GM21515 (cell line): ENCODE data around the gene CEP192.
"Not testable (repeated sequence)": the region's sequence is repeated elsewhere in the genome, so short reads cannot be mapped to it uniquely, and the experiment has no call there.

Experiments
- ATAC-seq: cut with Tn5 transposase; IDR thresholded peaks from one replicate; pipeline ENCODE4 v1.9.1; 2021; ENCODE audit not compliant: unreplicated experiment

Gene CEP192, protein sequence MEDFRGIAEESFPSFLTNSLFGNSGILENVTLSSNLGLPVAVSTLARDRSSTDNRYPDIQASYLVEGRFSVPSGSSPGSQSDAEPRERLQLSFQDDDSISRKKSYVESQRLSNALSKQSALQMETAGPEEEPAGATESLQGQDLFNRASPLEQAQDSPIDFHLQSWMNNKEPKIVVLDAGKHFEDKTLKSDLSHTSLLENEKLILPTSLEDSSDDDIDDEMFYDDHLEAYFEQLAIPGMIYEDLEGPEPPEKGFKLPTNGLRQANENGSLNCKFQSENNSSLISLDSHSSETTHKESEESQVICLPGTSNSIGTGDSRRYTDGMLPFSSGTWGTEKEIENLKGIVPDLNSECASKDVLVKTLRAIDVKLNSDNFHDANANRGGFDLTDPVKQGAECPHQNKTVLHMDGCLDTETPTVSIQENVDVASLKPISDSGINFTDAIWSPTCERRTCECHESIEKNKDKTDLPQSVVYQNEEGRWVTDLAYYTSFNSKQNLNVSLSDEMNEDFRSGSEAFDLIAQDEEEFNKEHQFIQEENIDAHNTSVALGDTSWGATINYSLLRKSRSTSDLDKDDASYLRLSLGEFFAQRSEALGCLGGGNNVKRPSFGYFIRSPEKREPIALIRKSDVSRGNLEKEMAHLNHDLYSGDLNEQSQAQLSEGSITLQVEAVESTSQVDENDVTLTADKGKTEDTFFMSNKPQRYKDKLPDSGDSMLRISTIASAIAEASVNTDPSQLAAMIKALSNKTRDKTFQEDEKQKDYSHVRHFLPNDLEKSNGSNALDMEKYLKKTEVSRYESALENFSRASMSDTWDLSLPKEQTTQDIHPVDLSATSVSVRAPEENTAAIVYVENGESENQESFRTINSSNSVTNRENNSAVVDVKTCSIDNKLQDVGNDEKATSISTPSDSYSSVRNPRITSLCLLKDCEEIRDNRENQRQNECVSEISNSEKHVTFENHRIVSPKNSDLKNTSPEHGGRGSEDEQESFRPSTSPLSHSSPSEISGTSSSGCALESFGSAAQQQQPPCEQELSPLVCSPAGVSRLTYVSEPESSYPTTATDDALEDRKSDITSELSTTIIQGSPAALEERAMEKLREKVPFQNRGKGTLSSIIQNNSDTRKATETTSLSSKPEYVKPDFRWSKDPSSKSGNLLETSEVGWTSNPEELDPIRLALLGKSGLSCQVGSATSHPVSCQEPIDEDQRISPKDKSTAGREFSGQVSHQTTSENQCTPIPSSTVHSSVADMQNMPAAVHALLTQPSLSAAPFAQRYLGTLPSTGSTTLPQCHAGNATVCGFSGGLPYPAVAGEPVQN (N-terminal part only)

DNA sequence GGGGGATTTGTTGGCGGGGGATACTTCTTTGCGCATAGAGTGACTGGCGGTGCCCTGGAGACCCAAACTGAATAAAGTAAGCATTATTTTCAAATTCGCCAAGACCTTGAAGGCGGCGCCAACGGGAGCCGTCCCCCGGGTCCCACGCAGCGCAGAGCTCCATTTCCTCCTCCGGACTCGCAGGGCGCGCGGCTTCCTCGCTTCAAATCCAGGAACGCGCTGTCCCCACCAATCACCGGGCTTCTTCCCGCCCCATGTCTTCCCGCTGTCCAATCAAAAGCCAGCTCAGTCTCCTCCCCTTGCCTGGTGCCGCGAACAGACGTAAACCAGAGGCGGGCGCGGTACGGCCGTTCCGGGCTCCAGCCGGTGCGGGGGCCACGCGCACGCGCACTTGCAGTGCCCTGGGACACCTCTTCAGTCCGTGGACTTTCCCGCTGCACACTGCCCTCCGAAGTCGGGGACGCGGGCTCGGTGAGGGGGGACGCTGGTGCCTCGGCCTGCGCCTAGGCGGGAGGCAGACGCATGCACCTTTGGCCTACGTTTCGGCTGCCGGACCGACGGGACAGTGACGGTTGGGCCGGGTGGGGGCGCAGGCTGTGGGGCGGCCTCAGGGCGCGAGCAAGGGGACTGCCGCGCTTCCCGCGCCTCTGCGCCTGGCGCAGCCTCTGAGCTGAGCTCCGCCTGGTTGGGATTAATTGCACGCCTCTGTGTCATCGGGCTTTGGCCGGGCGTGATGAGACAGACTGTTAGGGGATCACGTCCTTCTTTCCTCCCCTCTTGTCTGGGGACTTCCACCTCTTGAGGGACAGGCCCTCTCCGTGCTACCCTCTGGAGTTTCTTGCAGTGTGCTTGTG, at the start of gene CEP192:
TSS of gene CEP192 (plus strand) at position 396 of the 854 bp plus-strand sequence. CDS start 8,063 bp downstream, outside the sequence.
- peak; percentile 89 for ATAC-seq

DNA sequence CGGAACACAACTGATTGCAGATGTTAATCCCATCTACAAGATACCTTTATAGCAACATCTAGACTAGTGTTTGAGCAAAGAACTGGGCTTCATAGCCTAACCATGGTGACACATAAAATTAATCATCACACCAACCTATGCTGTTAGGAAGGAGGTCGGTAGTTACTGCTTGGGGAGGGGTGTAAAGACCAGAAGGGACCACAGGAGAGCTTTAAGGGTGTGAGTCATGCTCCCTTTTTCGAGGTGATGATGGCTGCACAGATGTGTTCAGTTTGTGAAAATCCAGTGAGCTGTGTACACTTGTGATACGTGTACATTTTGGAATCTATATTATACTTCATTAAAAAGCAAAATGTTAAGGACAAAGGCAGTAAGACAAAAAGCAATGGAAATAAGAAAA, 47.9 kb upstream of the CEP192 start:
- ATAC-seq: no peak

DNA sequence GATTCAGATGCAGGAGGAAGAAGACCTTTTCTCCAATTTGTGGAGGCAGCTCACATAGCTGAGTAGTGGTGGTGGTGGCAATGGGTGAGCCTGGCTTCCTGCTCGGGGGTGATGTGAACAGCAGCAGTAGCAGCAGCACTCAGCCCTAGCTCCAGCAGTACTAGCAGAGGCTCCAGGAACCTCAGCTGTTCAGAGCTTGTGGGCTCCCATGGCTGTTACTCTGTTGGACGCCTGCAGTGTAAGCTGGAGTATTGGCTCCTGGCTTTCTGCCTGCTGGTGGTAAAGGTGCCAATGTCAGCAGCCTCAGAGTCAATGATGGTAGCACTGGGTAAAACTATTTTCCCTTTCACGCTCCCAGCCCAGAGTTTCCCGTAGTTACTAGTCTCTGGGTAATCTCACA, 46.5 kb upstream of the CEP192 start:
- no peak for ATAC-seq

DNA sequence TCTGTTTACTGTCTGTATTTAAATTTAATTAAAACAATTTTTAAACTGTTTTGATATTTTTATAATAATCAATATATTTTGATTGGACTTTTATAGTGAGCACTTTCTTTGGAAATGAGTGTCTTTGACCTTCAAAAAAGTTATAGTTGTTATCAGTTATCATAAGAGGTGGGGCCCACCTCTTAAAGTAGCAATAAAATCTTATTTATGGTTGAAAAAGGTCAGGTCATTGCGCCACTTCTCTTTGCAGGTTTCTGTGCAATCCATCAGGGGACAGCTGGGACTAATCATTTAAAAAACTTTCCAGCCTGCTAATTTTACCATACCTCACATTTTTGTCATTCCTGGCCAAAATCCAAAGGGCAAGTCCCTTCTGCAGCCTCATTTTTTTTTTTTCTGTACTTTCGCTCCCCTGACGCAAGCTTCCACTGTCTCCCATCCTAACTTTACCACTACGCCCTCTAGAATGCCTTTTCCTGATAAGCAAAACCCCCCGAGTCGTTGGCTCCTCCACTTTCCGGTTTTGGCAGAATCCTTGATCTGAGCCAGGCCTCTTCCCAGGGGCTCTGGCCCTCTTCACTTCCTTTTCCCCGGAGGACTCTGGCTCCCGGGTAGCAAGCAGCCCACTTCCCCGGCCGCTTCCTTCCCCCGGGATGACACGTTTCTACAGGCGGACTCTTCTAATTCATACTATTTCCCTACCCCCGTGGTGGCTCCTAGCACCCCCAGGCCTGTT, 44.4 kb upstream of the CEP192 start:
- ATAC-seq: no peak

DNA sequence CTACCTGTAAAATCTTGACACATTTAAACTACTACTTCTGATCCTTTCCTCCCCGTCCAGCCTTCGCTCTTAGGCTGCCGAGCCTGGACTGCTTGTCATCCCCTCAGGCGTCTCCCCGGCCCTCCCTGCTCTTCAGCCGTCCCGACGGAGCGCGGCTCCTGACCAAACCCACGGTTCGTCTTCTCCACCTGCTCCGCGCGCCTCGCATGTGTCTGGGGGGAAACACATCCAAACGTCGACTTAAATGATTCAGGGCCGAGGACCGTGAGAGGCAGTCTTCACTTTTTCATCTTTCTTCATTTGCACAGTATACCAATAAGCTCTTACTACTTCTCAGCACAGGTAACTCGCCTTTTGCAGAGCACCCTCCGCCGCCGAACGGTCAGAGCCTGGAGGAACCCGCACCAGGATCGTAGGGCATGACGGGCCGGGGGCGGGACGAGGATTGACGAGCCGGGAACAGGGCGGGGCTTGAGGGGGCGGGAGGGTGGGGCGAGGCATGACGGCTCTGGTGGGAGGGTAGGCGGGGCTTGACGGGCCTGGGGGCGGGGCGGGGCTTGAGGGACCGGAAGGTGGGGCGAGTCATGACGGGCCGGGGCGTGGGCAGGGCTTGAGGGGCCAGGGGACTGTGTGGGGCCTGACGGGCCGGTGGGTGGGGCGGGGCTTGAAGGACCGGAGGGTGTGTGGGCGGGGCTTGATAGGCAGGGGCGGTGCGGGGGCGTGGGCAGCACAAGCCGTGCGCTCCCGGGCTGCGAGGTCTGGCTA, 43.7 kb upstream of the CEP192 start, which contains the start of gene SEH1L:
TSS of gene SEH1L (plus strand) at position 727 of the 765 bp plus-strand sequence. CDS start 111 bp downstream, outside the sequence.
- peak; percentile 76 for ATAC-seq

DNA sequence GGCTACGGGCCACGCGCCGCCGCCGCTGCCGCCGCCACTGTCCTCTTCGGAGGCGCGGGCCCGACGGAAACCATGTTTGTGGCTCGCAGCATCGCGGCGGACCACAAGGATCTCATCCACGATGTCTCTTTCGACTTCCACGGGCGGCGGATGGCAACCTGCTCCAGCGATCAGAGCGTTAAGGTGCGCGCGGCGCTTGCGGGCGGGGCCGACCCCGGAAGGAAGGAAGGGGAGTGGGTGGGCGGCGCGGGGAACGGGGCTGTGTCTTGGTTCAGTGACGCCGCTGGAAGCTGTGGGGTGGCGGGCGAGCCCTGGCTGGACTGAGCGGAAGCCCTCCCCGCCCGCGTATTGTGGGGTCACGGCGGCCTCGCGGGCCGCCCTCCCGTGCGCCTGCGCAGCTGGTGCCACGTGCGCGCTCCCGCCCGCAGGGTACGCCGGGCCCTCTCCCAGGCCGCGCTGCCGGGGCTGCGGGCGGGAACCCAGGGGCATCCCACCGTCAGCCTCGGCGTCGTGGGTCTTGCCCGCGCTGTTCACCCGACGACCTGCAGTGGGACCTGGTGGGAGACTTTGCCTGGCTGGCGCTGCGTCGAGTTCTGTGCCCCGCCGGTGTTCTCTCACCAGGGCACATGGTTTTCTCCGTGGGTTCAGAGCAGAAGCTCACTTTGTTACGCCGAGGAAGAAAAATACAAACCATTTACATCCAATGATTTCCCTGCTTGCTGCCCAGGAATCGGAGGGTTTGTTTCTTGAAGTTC, 42.9 kb upstream of the CEP192 start:
- peak; percentile 72 for ATAC-seq

DNA sequence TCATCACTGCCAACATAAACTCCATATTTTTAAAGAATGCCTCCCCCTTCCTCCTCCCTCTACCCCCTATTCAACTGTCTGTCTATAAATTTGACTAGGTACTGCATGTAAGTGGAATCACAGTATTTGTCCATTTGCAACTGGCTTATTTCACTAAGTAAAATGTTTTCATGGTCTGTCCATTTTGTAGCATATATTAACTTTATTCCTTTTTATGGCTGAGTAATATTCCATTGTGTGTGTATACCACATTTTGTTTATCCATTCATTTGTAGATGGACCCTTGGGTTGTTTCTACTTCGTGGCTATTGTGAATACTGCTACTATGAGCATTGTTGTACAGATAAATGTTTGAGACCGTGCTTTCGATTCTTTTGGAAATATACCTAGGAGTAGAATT, 32.7 kb upstream of the CEP192 start:
- ATAC-seq: no peak

DNA sequence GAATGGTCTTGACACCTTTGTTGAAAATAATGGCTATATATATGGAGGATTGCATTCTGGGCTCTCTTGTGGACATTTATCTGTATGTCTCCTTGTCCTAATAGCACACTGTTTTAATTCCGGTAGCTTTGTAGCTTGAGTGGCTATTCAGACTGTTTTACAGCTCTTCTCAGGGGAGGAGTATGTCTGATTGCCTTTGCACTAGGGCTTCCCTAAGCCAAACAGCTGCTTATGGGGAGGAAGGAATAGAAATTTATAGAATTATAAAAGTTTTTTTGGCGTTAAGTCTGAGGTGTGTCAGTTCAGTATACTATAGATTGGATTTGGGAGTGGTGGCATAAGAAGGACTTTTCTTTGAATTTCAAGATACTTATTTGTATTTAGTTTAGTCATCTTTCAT, 30.8 kb upstream of the CEP192 start:
- no peak for ATAC-seq

DNA sequence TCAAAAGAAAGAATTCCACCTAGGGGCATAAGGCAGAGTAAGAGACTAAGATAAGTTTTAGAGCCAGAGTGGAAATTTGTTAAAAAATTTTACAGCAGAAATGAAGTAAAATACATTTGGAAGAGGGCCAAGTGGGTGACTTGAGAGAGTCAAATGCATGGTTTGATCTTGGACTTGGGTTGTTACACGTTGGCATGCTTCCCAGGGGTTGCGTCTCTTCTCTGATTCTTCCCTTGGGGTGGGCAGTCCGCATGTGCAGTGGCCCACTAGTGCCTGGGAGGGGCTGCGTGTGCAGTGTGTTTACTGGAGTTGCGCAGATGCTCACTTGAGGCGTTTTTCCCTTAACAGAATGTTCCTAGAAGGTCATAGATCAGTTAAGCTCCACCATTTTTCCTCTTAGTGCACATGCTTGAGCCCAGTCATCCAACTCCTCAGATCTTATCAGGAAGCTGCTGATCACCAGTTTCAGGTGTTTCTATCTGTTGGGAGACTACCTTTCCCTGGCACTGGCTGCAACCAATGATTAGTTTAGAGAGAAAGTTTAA, 30.2 kb upstream of the CEP192 start:
- ATAC-seq: no peak

DNA sequence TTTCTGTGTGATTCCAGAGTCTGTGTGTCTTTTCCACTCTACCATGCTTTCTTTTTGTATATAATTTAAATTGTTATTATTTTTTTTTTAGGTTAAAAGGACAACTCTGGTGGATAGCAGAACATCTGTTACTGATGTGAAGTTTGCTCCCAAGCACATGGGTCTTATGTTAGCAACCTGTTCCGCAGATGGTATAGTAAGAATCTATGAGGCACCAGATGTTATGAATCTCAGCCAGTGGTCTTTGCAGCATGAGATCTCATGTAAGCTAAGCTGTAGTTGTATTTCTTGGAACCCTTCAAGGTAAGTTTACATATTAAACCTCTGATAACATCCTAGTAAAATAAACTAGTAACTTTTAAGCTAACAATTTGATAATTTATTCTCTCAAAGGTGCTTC, 28.1 kb upstream of the CEP192 start:
- no peak for ATAC-seq

DNA sequence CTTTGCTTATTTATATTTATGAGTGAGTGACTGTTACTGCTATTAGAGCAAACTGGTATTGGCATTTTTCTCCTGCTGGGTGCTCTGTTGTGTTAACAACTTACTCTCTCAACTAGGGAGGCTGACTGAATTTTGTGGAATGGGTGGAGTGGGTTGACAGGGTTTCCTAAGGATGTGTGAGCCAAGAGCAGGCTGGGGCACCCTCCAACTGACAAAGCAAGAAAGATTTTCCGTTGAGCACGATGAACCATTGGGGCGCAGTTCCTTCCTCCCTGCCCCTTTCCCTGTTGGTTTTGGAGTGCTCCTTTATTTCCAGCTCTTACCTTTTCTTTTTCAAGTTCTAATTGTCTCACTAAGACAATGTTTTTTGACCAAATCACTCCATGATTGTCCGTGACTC, 23.0 kb upstream of the CEP192 start:
- no peak for ATAC-seq

DNA sequence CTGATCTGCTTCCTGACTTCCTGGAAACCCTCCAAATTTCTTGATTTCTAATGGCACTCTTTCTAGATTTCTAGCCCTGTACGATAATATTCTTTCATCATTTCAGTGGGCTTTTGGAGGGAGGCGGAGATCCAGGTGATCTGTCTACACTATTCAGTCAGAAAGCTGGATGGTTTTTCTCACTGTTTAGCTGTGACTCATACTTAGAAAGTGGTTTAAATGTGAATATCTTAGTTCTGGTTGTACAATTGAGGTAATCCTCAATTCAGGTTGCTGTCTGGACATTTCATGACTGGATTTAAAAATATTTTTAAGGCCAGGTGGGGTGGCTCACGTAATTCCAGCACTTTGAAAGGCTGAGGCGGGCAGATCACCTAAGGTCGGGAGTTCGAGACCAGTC, 22.5 kb upstream of the CEP192 start:
- no peak for ATAC-seq

DNA sequence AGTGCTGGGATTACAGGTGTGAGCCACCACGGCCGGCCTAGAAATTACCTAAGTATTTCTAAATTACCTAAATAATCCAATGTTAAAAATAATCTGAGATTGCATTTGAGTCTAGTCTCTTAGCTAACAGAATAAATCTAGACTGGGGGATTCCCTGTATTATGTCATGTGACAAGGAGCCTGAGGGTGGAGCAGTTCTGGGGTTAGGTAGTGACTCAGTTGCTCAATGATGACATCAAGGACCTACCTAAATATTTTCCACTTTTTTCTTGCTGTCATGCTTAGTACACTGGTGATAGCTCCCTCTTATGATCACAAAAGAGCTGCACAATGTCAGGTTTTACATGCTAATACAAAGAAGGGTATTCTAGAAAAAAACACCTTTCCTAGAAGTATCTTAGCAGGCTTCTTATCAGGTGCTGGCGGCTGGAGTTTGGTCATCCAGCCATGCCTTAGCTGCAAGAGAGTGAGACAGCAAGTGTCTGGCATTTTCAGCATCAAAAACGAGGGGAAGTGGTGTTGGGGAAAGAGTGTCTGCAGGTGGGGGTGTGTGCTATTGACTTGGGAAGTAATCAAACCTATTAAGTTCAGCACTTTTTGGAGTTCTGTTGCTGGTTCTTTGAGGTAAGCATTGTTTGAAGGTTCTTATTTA, 17.5 kb upstream of the CEP192 start:
- no peak for ATAC-seq

DNA sequence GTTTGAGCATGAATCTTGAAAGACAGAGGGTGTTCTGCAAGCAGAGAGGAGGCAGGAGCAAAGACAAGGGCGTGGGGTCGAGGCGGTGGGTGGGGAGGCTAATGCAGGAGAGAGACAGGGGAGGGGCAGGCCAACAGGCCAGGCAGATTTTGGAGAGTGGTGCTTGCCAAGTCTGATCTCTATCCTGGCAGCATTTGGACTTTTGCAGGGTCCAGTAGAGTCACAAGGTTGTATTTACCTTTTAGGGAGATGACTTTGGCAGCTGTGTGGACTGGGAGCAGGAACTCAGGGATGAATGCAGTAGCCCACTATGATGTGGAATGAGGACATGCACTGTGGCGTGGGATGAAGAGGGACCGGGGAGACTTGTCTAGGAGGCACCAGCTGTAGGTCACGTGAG, 15.7 kb upstream of the CEP192 start:
- no peak for ATAC-seq

DNA sequence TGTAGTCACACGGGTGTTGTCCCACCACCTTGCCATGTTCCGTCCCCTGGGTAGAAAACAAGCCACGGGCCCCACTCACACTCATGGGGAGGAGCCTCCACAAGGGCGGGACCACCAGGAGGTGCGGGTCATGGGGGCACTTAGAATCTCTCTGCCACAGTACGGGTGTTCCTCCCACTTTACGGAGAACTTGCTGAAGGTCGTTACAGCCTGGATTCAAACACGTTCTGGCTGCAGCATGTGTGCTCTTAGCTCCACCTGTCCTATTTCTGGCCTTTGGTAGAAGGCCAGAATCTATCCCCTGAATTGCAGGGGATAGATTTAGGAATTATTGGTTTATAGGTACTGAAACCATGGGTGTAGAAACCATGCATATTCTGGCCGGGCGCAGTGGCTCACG, 14.9 kb upstream of the CEP192 start:
- no peak for ATAC-seq

DNA sequence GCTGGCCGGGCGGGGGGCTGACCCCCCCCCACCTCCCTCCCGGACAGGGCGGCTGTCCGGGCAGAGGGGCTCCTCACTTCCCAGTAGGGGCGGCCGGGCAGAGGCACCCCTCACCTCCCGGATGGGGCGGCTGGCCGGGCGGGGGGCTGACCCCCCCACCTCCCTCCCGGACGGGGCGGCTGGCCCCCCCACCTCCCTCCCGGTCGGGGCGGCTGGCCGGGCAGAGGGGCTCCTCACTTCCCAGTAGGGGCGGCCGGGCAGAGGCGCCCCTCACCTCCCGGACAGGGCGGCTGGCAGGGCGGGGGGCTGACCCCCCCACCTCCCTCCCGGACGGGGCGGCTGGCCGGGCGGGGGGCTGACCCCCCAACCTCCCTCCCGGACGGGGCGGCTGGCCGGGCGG, 11.1 kb upstream of the CEP192 start:
- not testable (repeated sequence) for ATAC-seq
